Prostate gland (tissue), 2 donors: Measurements from ENCODE around the gene RNH1.

Experiments
- POLR2AphosphoS5 ChIP-seq: sonication (generic); formaldehyde crosslinking; IDR thresholded peaks from one replicate; pipeline ENCODE4 v1.6.1; 2017; ENCODE audit warnings: antibody characterized with exemption
- TF ChIP-seq, protein P1 (sequence below), 4 experiments: fragments of 200-600 bp in 2 of 4; fragments of 450-650 bp in 2 of 4; sonication (generic) in 2 of 4; IDR thresholded peaks; 1 replicate in 3 of 4; 2 replicates in 1 of 4; pipeline ENCODE4 v1.5.1; 2016 to 2019; ENCODE audit warnings: antibody characterized with exemption in 4 of 4, mild to moderate bottlenecking in 2 of 4, moderate library complexity in 2 of 4

DNA sequence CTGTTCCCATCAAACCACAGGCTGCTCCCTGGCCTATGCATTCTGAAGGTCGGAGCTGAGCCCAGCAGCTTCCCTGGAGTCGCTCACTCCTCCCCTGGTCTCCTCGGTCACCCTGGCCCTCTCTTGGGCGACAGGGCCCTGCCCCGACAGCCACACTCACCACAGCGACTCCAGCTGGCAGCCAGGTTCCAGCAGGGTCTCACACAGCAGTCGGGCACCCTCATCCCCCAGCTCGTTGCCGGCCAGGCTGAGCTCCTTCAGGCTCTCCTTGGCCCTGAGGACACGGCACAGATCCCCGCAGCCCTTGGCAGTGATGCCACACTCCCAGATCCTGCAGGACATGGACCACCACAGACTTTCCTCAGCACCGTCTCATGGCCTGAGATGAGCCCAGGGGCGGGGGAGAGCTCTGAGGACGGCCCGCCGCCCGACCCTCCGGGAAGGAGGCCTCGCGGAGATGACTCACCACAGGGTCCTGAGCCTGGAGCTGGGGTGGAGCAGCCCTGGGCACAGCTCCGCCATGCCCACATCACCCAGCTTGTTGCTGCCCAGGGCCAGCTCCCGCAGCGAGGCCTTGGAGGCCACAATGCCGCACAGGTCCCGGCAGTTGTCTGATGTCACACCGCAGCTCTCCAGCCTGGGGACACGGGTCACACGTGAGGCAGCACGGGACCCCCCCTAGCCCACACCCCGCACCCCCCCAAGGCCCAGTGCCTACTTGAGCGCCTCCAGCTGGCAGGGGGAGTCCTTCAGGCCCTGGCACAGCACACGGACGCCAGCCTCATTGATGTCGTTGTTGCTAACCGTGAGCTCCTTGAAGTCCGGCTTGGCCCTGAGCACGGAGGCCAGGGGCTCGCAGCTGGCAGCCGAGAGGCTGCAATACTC is 8.5 kb downstream of the RNH1 start:
- TF ChIP-seq, protein P1, sequence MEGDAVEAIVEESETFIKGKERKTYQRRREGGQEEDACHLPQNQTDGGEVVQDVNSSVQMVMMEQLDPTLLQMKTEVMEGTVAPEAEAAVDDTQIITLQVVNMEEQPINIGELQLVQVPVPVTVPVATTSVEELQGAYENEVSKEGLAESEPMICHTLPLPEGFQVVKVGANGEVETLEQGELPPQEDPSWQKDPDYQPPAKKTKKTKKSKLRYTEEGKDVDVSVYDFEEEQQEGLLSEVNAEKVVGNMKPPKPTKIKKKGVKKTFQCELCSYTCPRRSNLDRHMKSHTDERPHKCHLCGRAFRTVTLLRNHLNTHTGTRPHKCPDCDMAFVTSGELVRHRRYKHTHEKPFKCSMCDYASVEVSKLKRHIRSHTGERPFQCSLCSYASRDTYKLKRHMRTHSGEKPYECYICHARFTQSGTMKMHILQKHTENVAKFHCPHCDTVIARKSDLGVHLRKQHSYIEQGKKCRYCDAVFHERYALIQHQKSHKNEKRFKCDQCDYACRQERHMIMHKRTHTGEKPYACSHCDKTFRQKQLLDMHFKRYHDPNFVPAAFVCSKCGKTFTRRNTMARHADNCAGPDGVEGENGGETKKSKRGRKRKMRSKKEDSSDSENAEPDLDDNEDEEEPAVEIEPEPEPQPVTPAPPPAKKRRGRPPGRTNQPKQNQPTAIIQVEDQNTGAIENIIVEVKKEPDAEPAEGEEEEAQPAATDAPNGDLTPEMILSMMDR (IDR thresholded peaks at IDR 0.05) = no peak
- TF ChIP-seq POLR2AphosphoS5 = no peak
